Central memory CD4-positive, alpha-beta T cell (primary cell): ENCODE measurements around the gene VSIG10.
A peak's percentile ranks its signal among the peaks of the same experiment; 100 is the strongest.

Experiments
- DNase-seq: peaks from one replicate; pipeline ENCODE4 v3.0.0; 2022

Gene VSIG10

GRCh38 chr12:118059341-118060191, 44.2 kb downstream of the VSIG10 start:
- DNase-seq: no peak

- DNase-seq: no peak
Observed at GRCh38 chr12:118058881-118059280, 44.9 kb downstream of the VSIG10 start.

DNA sequence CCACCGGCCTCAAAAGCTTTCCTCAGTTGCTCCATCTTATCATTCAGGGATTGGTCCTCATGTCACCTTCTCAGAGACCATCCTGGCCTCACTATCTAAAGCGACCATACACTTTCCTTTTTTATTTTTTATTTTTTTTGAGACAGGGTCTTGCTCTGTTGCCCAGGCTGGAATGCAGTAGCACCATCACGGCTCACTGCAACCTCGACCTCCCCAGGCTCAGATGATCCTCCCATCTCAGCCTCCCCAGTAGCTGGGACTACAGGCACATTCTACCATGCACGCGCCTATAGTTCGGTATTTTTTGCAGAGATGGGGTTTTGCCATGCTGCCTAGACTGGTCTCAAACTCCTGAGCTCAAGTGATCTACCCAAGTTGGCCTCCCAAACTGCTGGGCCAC, 45.6 kb downstream of the VSIG10 start:
- no peak for DNase-seq

DNA sequence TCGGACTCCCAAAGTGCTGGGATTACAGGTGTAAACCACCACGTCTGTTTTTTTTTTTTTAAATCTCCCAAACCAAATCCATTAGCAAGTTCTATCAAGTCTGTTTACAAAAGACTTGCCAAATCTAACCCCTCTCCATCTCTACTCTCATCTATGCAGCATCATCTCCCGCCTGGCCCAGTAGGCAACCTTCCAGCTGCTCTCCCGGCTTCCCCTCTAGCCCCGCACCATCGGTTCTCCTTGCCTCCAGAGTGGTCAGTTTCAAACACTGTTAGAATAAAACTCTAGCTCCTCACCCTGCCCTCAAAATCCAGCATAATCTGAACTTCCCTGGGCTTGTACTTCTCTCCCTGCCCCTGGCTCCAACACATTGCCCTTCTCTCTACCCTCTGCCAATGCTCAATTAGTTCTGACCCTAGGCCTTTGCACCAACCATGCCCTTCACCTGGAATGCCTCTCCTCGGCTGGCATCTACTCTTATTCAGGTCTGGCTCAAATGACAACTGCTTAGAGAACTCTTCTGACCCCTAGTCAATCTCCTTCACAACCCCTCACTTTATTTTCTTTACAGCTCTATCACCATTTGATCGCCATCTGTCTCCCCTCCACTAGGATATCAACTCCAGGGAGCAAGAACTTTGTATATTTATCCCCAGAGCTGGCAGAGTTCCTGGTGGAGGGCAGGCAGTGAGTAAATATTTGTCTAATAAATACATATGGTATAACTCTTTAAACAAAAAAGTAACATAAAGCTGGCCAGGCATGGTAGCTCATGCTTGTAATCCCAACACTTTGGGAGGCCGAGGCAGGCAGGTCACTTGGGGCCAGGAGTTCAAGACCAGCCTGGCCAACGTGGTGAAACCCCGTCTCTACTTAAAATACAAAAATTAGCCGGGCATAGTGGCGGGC, 47.7 kb downstream of the VSIG10 start:
- DNase-seq: no peak

GRCh38 chr12:118055144-118055557, 48.7 kb downstream of the VSIG10 start:
- DNase-seq: peak; percentile 65

- DNase-seq: peak; percentile 35
Observed at GRCh38 chr12:118053071-118053985, 50.5 kb downstream of the VSIG10 start.

DNA sequence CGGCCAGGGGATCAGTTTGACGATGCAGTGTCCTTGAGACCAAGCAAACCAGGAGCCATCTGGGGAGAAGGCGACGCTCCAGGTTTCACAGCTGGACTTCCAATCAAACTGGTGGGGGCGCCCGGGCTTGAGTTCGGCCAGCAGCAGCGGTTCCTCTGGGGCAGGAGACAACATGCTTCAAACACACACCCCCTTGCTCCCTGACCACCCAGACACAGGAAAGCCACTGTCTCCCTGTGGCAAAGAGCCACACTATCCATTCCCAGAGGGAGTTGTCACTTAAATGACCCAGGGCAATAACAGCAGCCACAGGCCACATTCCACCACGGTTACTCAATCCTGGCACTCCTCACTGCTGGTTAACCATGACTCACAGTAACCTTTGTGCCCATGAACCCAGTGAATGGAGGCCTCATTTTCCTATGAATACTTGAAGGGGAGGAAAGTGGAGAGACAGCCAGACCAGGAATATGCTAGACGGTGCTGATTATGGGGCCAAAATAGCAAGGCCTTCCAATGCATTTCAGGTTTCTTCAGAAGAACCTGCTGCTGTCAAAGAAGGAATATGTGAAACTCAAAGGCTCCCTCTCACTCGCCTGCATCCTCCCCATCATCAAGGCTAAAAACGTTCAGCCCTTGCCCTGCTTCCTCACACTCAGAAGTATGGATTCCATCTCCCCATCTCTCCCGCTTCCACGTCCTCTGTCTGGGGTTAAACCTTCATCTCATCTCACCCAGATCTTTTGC, 51.3 kb downstream of the VSIG10 start:
- DNase-seq: no peak

- DNase-seq: no peak
Observed at GRCh38 chr12:118050972-118051910, 52.6 kb downstream of the VSIG10 start.

DNA sequence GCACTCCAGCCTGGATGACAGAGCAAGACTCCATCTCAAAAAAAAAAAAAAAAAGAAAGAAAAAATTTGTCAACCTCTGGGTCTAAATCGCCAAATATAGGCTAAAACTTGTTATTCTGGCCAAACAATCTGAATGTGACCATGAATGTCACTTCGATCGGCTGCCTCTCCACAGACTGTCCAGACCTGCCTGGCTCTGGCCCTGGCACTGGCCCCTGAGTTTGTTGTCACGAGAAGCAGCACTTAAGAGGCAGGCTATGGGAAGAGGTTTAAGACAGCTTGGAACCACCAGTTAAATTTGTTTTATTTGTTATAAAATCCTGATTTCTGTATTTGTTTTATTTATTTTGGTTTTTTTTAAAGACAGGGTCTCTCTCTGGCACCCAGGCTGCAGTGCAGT, 57.4 kb downstream of the VSIG10 start:
- no peak for DNase-seq

- DNase-seq: no peak
Observed at GRCh38 chr12:118044577-118044976, 59.2 kb downstream of the VSIG10 start.

GRCh38 chr12:118044075-118044474, 59.7 kb downstream of the VSIG10 start:
- DNase-seq: no peak

- DNase-seq: no peak
Observed at GRCh38 chr12:118042091-118042490, 61.7 kb downstream of the VSIG10 start.

DNA sequence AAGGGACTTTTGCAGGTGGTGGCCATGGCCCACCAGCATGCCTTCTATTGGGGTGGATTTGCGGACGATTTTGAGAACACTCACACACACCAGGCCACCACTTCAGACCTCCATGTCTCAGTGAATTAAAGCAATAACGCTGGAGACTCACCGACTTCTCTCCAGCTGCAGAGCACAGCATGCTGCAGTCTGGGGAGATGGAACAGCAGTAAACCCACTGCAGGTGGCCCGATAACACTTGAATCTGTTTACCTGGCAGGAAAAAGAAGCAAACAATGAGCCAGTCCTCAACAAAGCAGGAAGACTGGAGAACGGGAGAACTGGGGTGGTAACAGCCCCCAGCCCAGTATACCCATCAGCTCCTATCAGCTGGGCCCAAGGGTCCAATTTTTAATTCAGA, 65.7 kb downstream of the VSIG10 start:
- DNase-seq: no peak

GRCh38 chr12:118036672-118037411, 67.0 kb downstream of the VSIG10 start:
- DNase-seq: no peak

DNA sequence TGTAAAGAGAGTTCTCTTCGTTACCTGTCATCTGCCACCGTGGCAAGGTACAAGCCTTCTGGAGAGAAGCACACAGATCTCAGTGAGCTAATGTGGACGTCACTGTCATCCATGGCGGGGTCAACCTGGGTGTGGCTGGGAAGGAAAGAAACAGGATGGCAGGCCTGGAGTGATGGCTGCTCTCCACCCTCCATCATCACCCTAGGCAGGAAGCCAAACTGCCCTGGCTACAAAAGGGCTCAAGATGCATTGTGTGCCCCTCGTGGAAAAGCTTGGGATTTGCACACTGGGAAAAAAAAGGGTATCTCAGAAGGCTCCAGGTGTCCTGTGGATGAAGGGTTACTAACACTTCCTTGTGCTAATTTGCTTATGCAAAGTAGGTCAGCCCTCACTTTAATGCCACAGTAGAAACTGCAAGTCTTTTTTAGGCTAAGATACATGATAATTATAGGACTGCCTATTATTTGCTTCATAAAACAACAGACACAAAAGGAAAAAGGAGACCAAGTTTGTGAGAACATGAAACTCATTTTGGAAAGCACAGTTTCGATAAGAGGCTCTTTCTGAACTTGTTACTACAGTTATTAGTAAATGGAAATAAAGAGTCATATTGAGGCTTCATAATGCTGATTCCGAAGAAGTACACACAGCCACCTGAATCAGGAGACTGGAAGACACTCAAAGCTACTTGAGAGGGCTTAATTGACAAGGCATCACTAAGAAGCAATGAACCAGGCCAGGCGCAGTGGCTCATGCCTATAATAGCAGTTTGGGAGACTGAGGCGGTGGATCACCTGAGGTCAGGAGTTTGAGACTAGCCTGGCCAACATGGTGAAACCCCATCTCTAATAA, 68.4 kb downstream of the VSIG10 start:
- no peak for DNase-seq

DNA sequence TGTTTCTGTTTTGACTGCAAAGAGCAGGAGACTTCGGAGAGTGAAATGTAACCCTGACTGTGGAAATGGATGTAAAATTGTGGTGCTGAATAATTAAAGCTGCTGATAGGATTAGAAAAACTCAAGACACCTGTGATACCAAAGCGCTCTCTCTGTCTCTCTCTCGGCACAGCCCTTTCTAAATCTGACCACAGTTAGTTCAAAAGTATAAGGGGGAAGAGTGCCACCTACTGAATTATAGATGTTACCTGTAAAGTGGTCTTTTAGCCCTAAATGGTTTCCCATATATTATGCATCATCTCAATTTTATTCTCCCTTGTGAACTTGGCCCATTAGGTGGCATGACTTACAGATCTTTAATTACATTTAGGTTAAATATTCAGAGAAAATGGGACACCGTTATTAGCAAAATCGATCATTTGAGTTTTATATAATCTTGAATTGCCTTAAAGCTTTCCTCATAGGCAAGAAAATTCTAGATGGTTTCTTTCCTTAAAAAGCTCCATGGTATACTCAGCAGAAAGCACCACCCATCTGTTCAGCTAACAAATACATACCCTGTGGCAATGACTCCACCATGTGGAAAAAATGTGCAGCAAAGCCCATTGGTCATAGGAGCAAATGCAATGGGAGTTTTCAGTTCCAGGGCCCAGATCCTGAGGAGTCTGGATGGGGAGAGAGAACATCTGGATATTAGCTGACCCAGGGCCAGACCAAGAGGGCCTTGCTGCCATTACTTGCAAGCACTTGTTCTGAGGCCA, 69.2 kb downstream of the VSIG10 start:
- DNase-seq: peak; percentile 19

- DNase-seq: no peak
Observed at GRCh38 chr12:118033902-118034301, 69.9 kb downstream of the VSIG10 start.

DNA sequence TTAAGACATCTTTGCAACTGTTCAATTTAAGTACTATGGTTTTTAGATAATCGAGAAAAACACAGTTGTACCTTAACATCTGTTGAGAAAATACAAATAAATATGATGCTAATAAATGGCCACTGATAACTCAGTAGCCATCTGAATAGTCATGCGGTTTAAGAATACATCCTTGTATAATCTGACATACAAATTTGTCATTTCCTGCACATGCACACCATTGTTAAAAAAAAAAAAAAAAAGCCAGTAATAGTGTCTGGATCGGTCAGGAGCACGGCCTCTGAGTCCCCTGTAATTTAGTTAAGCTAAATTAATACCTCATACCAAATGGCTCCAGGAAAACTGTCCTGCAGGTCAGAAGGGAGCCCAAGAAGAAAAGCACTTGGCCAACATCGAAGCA, 70.5 kb downstream of the VSIG10 start:
- no peak for DNase-seq
